ENCODE measurements around the gene HOXB13.

Gene HOXB13

GRCh38 chr17:48720266-48721008 is 8.1 kb downstream of the HOXB13 start:
- Histone ChIP-seq H3K79me2 (ENCODE audit: low read length) (no peaks in the 10 kb centered on the region), H3K4me1 (ENCODE audit: low read length) (no peaks in the 10 kb centered on the region), H3K9me2 (replicated peaks; ENCODE audit: insufficient read depth, low read length) (no peaks in the 10 kb centered on the region), H3K36me3 (replicated peaks; ENCODE audit: insufficient read depth, low read length) (no peaks in the 10 kb centered on the region), H2AFZ (ENCODE audit: low read length) (no peak overlapping the region), H3K9me3 (replicated peaks; ENCODE audit: insufficient read depth, low read length) (no peaks in the 10 kb centered on the region), H3K4me3 (ENCODE audit: low read length) (no peak overlapping the region), H3K4me2 (ENCODE audit: low read depth, low read length) (no peak overlapping the region), H3K27me3 (replicated peaks; ENCODE audit: insufficient read depth, low read length) (peaks cover 77% of the 10 kb centered on the region), H4K20me1 (ENCODE audit: insufficient read depth, low read length) (no peaks in the 10 kb centered on the region), H3F3A (ENCODE audit: insufficient read depth, low read length) (no peaks in the 10 kb centered on the region), H3K27ac (ENCODE audit: low read length) (no peak overlapping the region), H3K9ac (ENCODE audit: low read length) (no peak overlapping the region)
- DNase-seq = no peak
- TF ChIP-seq EZH2phosphoT487 (IDR thresholded peaks at IDR 0.05; ENCODE audit: low read length) (no peak), EZH2 (optimal IDR thresholded peaks at IDR 0.05; ENCODE audit: low read depth, low read length) (no peak)
- TF ChIP-seq, protein P1, sequence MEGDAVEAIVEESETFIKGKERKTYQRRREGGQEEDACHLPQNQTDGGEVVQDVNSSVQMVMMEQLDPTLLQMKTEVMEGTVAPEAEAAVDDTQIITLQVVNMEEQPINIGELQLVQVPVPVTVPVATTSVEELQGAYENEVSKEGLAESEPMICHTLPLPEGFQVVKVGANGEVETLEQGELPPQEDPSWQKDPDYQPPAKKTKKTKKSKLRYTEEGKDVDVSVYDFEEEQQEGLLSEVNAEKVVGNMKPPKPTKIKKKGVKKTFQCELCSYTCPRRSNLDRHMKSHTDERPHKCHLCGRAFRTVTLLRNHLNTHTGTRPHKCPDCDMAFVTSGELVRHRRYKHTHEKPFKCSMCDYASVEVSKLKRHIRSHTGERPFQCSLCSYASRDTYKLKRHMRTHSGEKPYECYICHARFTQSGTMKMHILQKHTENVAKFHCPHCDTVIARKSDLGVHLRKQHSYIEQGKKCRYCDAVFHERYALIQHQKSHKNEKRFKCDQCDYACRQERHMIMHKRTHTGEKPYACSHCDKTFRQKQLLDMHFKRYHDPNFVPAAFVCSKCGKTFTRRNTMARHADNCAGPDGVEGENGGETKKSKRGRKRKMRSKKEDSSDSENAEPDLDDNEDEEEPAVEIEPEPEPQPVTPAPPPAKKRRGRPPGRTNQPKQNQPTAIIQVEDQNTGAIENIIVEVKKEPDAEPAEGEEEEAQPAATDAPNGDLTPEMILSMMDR (IDR thresholded peaks at IDR 0.05; ENCODE audit: low read length) = no peak

DNA sequence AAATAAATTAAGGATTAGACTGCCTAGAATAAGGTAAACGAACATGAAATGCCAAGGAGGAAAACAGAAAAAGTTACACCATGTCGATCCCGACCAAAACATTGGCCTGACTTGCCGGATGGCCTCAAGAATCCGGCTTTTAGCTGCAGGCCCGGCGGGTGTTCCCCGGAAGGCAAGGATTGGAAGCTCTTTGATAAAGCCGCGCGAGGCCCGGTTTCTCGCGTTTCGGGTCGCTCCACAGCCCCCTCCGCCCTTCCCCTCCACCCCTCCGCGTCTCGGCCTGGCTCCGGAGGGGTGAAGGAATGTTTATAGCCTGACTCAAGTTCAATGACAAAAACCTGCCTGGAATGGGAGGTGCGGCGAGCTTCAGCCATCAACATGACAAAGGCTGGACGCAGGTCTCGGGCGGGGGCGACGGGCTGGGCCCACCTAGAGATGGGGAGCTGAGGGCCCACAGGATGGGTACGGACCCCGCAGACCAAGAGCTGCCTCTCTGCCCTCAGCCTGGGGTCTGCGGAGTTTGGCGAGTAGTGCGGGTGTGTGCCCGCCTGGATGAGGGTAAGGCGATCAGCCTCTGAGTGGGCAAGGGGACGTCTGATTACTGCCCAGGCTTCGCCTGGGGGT is 8.8 kb downstream of the HOXB13 start:
- no peak overlapping the region for H3K4me3 ChIP-seq (ENCODE audit: low read length)
- no peaks in the 10 kb centered on the region for H3K9me2 ChIP-seq (replicated peaks; ENCODE audit: insufficient read depth, low read length)
- H3K4me2 ChIP-seq (ENCODE audit: low read depth, low read length) = no peak overlapping the region
- H3K79me2 ChIP-seq (ENCODE audit: low read length) = no peaks in the 10 kb centered on the region
- no peak for TF ChIP-seq EZH2 (optimal IDR thresholded peaks at IDR 0.05; ENCODE audit: low read depth, low read length)
- TF ChIP-seq EZH2phosphoT487 (IDR thresholded peaks at IDR 0.05; ENCODE audit: low read length) = no peak
- TF ChIP-seq, protein P1 (IDR thresholded peaks at IDR 0.05; ENCODE audit: low read length) = no peak
- H3K4me1 ChIP-seq (ENCODE audit: low read length) = no peaks in the 10 kb centered on the region
- H3K9ac ChIP-seq (ENCODE audit: low read length) = no peak overlapping the region
- H3F3A ChIP-seq (ENCODE audit: insufficient read depth, low read length) = no peaks in the 10 kb centered on the region
- DNase-seq = no peak
- peaks cover 71% of the 10 kb centered on the region for H3K27me3 ChIP-seq (replicated peaks; ENCODE audit: insufficient read depth, low read length)
- no peaks in the 10 kb centered on the region for H3K36me3 ChIP-seq (replicated peaks; ENCODE audit: insufficient read depth, low read length)
- H3K27ac ChIP-seq (ENCODE audit: low read length) = no peak overlapping the region
- no peak overlapping the region for H2AFZ ChIP-seq (ENCODE audit: low read length)
- H3K9me3 ChIP-seq (replicated peaks; ENCODE audit: insufficient read depth, low read length) = no peaks in the 10 kb centered on the region
- H4K20me1 ChIP-seq (ENCODE audit: insufficient read depth, low read length) = no peaks in the 10 kb centered on the region

DNA sequence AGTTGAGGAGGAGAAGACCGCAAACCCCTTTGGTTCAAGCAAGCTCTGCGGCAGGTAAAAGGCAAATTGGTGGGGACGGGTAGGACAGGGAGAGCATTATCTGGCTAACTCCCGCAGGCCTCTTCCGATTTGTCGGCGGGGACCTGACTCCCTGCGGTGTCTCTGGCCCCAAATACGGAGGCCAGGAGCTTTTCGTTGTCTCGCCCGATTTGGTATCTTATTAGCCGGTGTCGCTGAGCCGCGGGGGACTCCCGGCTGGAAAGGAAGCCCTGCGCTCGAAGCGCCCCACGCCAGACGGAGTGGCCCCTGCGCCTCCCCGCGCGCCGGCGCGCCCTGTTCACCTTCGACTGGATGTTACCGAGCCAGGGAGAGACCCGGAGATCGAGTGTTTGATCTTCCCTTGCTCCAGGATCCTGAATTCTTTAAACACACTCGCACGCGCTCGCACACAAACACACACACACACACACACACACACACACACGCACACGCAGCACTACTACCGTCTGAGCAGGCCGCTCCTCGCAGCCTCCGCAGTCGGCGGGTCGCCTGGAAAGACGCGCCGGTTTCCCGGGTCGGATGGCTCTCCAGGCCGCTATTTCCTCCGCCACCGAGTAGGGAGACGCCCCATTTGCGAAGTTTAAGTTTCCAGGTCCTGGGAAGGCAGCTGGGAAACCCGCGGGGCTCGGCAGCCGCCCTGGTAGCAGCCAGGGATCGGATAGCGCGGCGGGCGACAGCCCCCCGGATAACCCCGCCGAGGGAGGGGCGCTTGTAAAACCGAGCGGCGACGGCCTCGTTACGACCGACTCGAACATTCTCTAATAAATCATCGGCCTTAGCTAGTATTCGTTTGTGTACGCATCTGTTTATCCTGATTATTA is 9.5 kb downstream of the HOXB13 start:
- Histone ChIP-seq H3F3A (ENCODE audit: insufficient read depth, low read length) (no peaks in the 10 kb centered on the region), H3K9me3 (replicated peaks; ENCODE audit: insufficient read depth, low read length) (no peaks in the 10 kb centered on the region), H2AFZ (ENCODE audit: low read length) (no peak overlapping the region), H3K27me3 (replicated peaks; ENCODE audit: insufficient read depth, low read length) (peaks cover 64% of the 10 kb centered on the region), H4K20me1 (ENCODE audit: insufficient read depth, low read length) (no peaks in the 10 kb centered on the region), H3K27ac (ENCODE audit: low read length) (no peak overlapping the region), H3K9ac (ENCODE audit: low read length) (no peak overlapping the region), H3K4me1 (ENCODE audit: low read length) (no peaks in the 10 kb centered on the region), H3K4me2 (ENCODE audit: low read depth, low read length) (no peak overlapping the region), H3K9me2 (replicated peaks; ENCODE audit: insufficient read depth, low read length) (no peaks in the 10 kb centered on the region), H3K79me2 (ENCODE audit: low read length) (no peaks in the 10 kb centered on the region), H3K4me3 (ENCODE audit: low read length) (no peak overlapping the region), H3K36me3 (replicated peaks; ENCODE audit: insufficient read depth, low read length) (no peaks in the 10 kb centered on the region)
- TF ChIP-seq EZH2phosphoT487 (IDR thresholded peaks at IDR 0.05; ENCODE audit: low read length) = no peak
- DNase-seq = no peak

Measured in MM.1S (cell line).